Gastroesophageal sphincter (tissue), 4 donors: ENCODE data around the gene CNTN5. TPM values are rescaled to one million over a fixed set of nuclear protein-coding genes. Genes with fewer than 3 reads are reported as not detected.
"Not testable (repeated sequence)": the region's sequence is repeated elsewhere in the genome, so short reads cannot be mapped to it uniquely, and the experiment has no call there.

Experiments
- ATAC-seq: fragments of 150-250 bp; one replicate; pipeline ENCODE4 v1.9.1; 2016; ENCODE audit warnings: mild to moderate bottlenecking, moderate library complexity
- H3K27ac ChIP-seq, 4 donors: fragments of 200-600 bp; sonication (generic) in 3 of 4; 1 replicate in 3 of 4; 2 replicates in 1 of 4; pipeline ENCODE4 v1.5.1; 2016 to 2019
- H3K27me3 ChIP-seq: fragments of 200-600 bp; sonication (generic); one replicate; pipeline ENCODE4 v1.5.1; 2019
- H3K36me3 ChIP-seq, 2 donors: fragments of 200-600 bp; sonication (generic); one replicate each; pipeline ENCODE4 v1.5.1; 2019; ENCODE audit warnings: control low read depth in 1 of 2
- H3K4me1 ChIP-seq, 3 donors: fragments of 200-600 bp; sonication (generic); 1 replicate in 2 of 3; 2 replicates in 1 of 3; pipeline ENCODE4 v1.5.1; 2016 to 2019; ENCODE audit warnings: control low read depth in 2 of 3
- H3K4me3 ChIP-seq, 2 donors: fragments of 200-600 bp; sonication (generic); one replicate each; pipeline ENCODE4 v1.5.1; 2019; ENCODE audit warnings: mild to moderate bottlenecking in 1 of 2, moderate library complexity in 1 of 2
- H3K9me3 ChIP-seq, 3 donors: fragments of 200-600 bp; sonication (generic); one replicate each; pipeline ENCODE4 v1.5.1; 2017 to 2019; ENCODE audit warnings: control low read depth in 2 of 3
- EP300 ChIP-seq: sonication (generic); formaldehyde crosslinking; IDR thresholded peaks from one replicate; pipeline ENCODE4 v1.6.1; 2017; ENCODE audit warnings: antibody characterized with exemption, mild to moderate bottlenecking
- POLR2A ChIP-seq, 2 donors: fragments of 450-650 bp; IDR thresholded peaks; one replicate each; pipeline ENCODE4 v1.6.1; 2017; ENCODE audit warnings: antibody characterized with exemption in 2 of 2, mild to moderate bottlenecking in 2 of 2, moderate library complexity in 1 of 2
- POLR2AphosphoS5 ChIP-seq: sonication (generic); formaldehyde crosslinking; IDR thresholded peaks from one replicate; pipeline ENCODE4 v1.6.1; 2017; ENCODE audit warnings: antibody characterized with exemption
- WGBS, 2 donors: methylation state at CpG; one replicate each; pipeline ENCODE4 v1.1.5; 2018; ENCODE audit warnings: low coverage in 1 of 2; 5-methylcytosine and 5-hydroxymethylcytosine counted together
- total RNA-seq, 4 donors: library from RNA; depleted of rRNA; stranded (reverse); fragments of >200 nt; gene quantifications; one replicate each; pipeline ENCODE4 v1.1.0, GENCODE V29; 2016
- TF ChIP-seq, protein P1 (sequence below), 4 experiments: fragments of 200-600 bp in 2 of 4; fragments of 450-650 bp in 2 of 4; sonication (generic) in 1 of 4; IDR thresholded peaks; one replicate each; pipeline ENCODE4 v1.5.1; 2017 to 2019; ENCODE audit warnings: antibody characterized with exemption in 4 of 4, mild to moderate bottlenecking in 2 of 4, moderate library complexity in 2 of 4

CNTN5 gene
- total RNA-seq, 4 donors from 2014 or later, result 0.16 TPM; not detected in 3

DNA sequence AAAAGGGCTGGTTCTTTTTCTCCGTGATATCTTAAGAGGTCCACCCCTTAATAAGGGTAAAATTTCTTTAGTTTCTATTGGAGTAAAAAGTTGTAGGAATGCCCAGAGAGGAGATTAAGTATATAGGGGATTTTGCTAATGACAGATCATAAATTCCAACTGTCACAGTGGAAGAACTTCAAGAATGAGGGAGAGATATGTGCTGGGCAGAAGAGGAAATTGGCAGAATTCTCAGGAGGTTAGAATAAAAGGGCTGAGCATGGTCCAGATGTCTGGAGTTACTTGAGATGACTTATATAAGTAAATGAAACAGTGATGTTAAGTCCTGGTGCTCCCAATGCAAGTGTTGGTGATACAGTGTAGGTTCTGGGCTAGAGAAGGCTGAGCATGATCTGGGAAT is 1248.8 kb downstream of the CNTN5 start:
- H3K36me3 ChIP-seq, result no peaks in the 10 kb centered on the region
- H3K9me3 ChIP-seq, result no peaks in the 10 kb centered on the region
- TF ChIP-seq, protein P1, sequence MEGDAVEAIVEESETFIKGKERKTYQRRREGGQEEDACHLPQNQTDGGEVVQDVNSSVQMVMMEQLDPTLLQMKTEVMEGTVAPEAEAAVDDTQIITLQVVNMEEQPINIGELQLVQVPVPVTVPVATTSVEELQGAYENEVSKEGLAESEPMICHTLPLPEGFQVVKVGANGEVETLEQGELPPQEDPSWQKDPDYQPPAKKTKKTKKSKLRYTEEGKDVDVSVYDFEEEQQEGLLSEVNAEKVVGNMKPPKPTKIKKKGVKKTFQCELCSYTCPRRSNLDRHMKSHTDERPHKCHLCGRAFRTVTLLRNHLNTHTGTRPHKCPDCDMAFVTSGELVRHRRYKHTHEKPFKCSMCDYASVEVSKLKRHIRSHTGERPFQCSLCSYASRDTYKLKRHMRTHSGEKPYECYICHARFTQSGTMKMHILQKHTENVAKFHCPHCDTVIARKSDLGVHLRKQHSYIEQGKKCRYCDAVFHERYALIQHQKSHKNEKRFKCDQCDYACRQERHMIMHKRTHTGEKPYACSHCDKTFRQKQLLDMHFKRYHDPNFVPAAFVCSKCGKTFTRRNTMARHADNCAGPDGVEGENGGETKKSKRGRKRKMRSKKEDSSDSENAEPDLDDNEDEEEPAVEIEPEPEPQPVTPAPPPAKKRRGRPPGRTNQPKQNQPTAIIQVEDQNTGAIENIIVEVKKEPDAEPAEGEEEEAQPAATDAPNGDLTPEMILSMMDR (IDR thresholded peaks at IDR 0.05), result no peak
- TF ChIP-seq POLR2A (IDR thresholded peaks at IDR 0.05) (no peak), POLR2AphosphoS5 (no peak)
- no peaks in the 10 kb centered on the region for H3K27me3 ChIP-seq
- no peaks in the 10 kb centered on the region for H3K4me1 ChIP-seq
- H3K27ac ChIP-seq, result no peak overlapping the region
- WGBS, 2 donors, result 31 to 50% methylated on average over 1 of the region's 1 CpG
- ATAC-seq, result no peak
- no peak overlapping the region for H3K4me3 ChIP-seq

DNA sequence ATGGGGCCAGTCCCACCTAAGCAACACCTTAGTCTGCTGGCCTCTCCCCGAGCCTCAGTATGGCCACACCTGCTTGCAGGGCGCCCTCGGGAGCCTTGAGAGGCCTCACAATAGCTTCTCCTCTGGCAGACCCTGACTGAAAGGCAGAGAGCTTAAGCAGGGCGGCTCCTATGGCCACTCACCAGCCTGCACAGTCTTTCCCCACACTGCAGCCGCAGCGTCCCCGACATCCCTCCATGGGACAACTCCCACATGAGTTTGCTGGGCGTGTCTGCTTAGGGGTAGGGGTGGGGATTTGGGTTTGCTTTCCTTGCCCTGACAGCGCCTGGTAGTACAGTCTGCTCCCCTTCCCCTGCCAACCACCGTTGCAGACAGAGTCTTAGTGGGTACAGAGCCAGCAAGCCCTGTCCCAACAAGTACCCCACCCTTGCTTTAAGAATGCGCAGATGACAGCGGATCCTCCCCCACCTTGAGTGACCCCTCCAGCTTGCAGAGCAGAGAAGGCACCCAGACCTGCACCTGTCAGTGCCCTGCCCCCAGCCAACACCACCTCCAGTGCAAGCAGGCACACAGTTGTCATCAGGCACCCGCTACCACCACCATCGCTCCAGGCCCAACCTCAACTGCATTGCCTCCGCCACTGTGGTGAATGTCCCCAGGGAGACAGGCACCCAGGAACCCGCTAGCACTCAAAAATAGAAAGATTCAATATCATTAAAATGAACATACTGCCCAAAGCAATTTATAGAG is 1252.5 kb downstream of the CNTN5 start:
- Histone ChIP-seq H3K27me3 (no peaks in the 10 kb centered on the region), H3K9me3 (no peaks in the 10 kb centered on the region), H3K27ac (no peak overlapping the region), H3K36me3 (no peaks in the 10 kb centered on the region), H3K4me3 (no peak overlapping the region), H3K4me1 (no peaks in the 10 kb centered on the region)
- TF ChIP-seq POLR2A (IDR thresholded peaks at IDR 0.05), result no peak
- TF ChIP-seq POLR2AphosphoS5, result no peak
- TF ChIP-seq, protein P1 (IDR thresholded peaks at IDR 0.05), result no peak
- 91 to 100% methylated on average over 1 to 5 of the region's 16 CpGs for WGBS, 2 donors
- no peak for ATAC-seq

DNA sequence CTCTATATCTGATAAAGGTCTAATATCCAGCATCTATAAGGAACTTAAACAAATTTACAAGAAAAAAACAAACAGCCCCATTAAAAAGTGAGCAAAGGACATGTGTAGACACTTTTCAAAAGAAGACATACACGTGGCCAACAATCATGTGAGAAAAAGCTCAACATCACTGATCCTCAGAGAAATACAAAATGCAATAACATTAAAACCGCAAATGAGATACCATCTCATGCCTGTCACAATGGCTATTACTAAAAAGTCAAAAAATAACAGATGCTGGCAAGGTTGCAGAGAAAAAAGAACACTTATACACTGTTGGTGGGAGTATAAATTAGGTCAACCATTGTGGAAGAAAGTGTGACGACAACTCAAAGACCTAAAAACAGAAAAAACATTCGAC is 1253.7 kb downstream of the CNTN5 start:
- not testable (repeated sequence) for H3K4me1 ChIP-seq, H3K36me3 ChIP-seq, H3K9me3 ChIP-seq, ATAC-seq, H3K4me3 ChIP-seq, H3K27me3 ChIP-seq, H3K27ac ChIP-seq
- WGBS, 2 donors, result 80 to 95% methylated on average over 4 of the region's 4 CpGs

DNA sequence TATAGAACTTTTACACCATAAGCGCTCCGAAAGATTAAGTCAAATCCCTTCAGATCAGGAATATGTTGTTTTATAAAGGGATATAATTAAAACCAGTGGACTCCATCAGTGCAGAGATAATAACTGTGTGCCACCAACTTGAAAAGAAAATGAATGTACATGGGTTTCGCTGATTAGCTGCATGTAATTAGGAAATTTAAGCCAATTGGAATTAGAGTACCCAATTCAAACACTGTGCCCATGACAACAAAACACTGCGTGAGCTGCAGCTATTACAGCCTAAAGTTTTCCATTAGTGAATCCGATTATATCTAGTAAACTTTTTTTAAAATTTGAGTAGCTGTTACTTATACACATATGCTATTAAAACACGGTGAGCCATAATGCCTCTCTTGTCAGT is 1274.0 kb downstream of the CNTN5 start:
- ATAC-seq, result no peak
- Histone ChIP-seq H3K4me3 (no peak overlapping the region), H3K9me3 (no peaks in the 10 kb centered on the region), H3K27ac (no peak overlapping the region), H3K27me3 (no peaks in the 10 kb centered on the region), H3K4me1 (no peaks in the 10 kb centered on the region), H3K36me3 (no peaks in the 10 kb centered on the region)
- WGBS, 2 donors, result 67 to 78% methylated on average over 6 of the region's 6 CpGs
- TF ChIP-seq EP300, result no peak
- no peak for TF ChIP-seq POLR2AphosphoS5
- TF ChIP-seq POLR2A (IDR thresholded peaks at IDR 0.05), result no peak
- TF ChIP-seq, protein P1 (IDR thresholded peaks at IDR 0.05), result no peak

DNA sequence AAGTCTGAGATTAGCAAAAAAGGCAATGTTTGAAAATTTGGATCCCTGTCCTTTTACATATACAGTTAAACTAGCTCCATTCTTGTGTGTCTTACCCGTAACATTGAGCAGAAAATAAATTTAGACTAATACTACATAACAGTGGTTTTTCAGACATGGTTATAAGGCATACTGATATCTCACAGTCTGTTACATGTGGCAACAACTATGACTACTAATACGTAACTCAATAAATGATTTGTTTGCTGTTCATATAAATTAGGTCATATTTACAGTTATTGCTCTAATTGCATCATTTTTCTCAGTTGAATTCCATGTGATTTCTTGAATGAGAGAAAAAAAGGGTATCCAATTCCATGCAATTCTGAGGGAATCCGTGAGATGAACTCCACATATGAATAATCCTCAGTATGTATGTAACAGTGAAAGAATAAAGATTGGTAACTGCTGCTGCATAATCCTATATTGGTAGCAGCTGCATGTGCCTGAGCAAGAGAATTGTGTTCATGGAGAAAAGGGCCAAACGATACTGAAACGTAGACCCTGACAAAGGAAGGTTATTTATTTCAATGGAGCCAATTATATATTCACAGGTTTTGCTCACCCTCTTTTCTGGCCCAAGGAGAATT is 1275.4 kb downstream of the CNTN5 start:
- no peak for TF ChIP-seq POLR2AphosphoS5
- no peak for TF ChIP-seq EP300
- no peak for TF ChIP-seq POLR2A (IDR thresholded peaks at IDR 0.05)
- TF ChIP-seq, protein P1 (IDR thresholded peaks at IDR 0.05), result no peak
- WGBS, 2 donors, result 73 to 75% methylated on average over 4 to 5 of the region's 5 CpGs
- H3K36me3 ChIP-seq, result no peaks in the 10 kb centered on the region
- H3K4me1 ChIP-seq, result no peaks in the 10 kb centered on the region
- no peaks in the 10 kb centered on the region for H3K9me3 ChIP-seq
- H3K4me3 ChIP-seq, result no peak overlapping the region
- H3K27me3 ChIP-seq, result no peaks in the 10 kb centered on the region
- ATAC-seq, result no peak
- H3K27ac ChIP-seq, result no peak overlapping the region
